DMS114 treated with DMSO at 0.1 percent for 48 hours (cell line): ENCODE data around the gene HOXA13.

ENCODE experiments used
- DNase-seq: peaks from one replicate; lab custom pipeline; 2025; ENCODE audit not compliant: unreplicated experiment; lab: John Stamatoyannopoulos, UW

HOXA13 gene

DNA sequence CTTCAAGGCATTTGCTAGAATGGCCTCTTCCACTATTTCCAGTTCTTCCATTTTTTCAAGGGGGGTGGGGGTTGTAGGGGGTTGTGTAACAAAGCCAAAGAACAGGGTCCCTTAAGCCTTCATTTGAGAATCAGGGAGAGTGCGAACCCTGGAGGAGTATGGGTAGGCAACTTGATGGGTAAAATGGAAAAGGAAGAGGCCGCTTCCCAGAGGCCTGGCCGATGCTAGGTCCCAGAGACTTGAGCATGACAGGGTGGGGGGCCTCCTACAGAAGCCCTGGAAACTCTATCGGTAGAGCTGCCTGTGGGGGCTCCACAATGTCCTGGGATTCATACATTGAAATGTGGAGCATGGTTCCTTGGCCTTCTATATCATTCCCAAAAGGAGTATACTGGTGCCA lies 9.1 kb upstream of the HOXA13 start:
- DNase-seq: no peak

- DNase-seq: no peak
Observed at GRCh38 chr7:27207348-27207985, 7.6 kb upstream of the HOXA13 start.

- no peak for DNase-seq
Observed at GRCh38 chr7:27205325-27206280, 5.7 kb upstream of the HOXA13 start.

DNA sequence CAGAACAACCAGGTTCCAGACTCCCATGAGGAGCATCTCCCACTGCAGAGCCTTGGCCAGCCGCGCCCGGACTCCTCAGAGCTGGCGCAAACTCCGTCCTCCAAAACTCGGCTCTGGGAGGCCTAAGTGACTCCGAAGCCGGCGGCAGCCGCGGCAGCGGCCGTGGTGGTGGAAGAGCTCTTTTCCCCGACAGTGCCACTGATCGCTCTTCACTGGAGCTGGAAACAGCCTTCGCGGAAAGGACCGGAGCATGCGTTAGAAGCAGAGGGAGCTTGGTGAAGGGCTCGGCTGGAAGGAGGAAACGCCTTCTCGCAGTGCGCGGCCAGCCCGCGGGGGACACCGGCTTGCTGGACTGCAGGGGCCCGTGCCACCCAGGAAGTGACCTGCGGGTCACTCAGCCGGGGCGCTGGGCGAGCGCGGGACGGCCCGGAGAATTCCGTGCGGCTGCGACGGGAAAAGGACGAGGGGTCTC lies 5.0 kb upstream of the HOXA13 start:
- no peak for DNase-seq

GRCh38 chr7:27203964-27204594 lies 4.2 kb upstream of the HOXA13 start:
- no peak for DNase-seq

GRCh38 chr7:27203365-27203953 lies 3.6 kb upstream of the HOXA13 start:
- DNase-seq: no peak

DNA sequence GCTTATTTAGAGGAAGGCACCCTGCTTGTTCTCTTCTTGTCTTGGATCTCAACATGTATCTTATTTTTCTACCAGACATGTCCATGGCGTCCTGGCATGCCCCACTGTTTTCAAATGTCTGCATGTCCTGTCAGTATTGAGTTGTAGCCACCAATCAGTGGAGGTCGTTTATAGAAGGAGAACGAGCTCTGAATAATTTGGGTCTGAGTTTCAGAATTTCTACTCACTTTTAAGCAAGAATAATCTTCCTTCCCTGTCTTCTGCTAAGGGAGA lies 2.9 kb upstream of the HOXA13 start:
- DNase-seq: no peak

DNA sequence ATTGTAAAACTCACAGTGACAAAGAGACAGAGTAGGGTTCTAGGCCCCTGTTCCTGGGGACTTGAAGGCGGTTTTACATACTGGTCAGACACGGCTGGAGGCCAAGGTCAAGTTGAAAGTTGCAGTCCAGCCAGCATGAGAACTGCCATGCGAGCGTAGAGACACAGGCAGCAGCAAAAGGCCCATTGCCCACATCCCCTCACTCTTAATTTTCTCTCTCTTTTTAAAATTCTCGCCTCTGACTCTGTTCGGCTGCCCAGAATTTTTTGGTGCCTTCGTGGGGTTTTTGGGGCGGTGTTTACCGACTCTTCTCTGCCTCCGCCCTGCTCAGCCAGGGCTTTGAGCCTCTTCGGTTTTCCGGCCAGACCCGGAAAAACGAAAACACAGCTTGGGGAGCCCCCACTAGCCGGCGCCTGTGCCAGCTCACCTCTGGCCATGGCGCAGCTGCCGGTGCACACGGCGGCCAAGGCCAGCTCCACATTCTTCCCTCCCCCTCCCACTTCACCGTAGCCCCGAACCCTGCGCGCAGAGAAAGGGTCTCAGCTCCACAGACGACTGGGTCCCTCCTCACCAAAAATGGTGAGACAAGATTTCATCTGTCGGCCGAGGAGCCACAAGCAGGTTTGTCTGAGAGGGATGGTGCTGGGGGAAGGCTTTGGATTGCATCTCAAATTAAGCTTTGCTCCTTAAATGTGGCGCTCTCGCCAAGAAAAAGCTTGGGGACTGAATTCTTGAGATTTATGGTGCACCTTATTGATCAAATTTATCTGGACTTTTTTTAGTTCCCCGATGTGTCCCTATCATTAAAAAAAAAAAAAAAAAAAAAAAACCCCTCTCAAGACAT lies 2.3 kb upstream of the HOXA13 start:
- DNase-seq: no peak

DNA sequence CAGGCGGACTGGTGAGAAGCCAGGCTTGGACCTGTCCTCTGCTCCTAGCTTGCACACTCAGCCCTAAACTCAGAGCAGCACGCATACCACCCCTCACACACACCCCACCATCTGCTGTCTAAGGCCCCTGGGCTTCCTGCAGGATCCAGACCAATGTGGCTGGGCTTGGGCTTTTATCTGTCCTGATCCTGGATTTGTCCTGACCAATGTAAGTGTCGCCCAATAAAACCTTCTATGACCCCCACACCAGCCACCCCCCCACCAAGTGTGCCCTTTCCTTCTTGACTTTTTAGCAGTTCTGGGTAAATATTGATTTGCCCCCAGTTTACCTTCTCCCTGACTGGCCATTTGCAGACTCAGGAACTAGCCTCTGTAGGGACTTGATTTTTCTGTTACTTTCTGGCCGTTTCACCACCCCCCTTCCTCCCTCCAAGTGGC lies 1.7 kb upstream of the HOXA13 start:
- DNase-seq: no peak

GRCh38 chr7:27200761-27201579 lies 1.1 kb upstream of the HOXA13 start:
- no peak for DNase-seq

GRCh38 chr7:27198871-27199801 lies 755 bp downstream of the HOXA13 start:
- DNase-seq: no peak

GRCh38 chr7:27198138-27198841 lies 1.6 kb downstream of the HOXA13 start:
- DNase-seq: no peak

GRCh38 chr7:27197137-27198042 lies 2.5 kb downstream of the HOXA13 start:
- DNase-seq: no peak

- peak; percentile 74 for DNase-seq
Observed at GRCh38 chr7:27196287-27196767, 3.6 kb downstream of the HOXA13 start.

GRCh38 chr7:27194686-27195379 lies 5.1 kb downstream of the HOXA13 start:
- DNase-seq: no peak

DNA sequence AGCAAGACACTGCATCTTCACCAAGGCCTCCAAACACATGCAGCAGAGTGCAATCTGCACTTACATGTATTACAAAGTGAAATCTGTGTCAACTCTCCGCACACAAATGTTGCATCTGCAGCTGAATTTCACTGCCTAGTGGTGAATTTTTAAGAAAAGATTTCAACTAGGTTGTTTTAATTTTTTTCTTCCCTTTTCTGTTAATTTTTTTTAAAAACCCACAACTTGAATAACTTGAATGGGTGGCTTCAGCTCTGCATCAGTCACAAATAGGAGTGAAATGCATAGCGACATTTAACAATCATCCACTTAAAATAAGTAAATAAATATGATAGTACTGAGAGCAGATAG lies 5.9 kb downstream of the HOXA13 start:
- DNase-seq: no peak
